ENCODE data around the gene DENND4A. TPM values are rescaled to one million over a fixed set of nuclear protein-coding genes. Genes with fewer than 3 reads are reported as not detected.
A peak's percentile ranks its signal among the peaks of the same experiment; 100 is the strongest.

Gene DENND4A
- total RNA-seq, 1 experiment from 2014 or later: 6.2 TPM

- no peak for ATAC-seq
- no TSS peak for BruUV-seq (replicated peaks)
- CTCF ChIA-PET: no interaction called here
- Histone ChIP-seq H3K9me3 (ENCODE audit: low read length) (no peaks in the 10 kb centered on the region), H3K36me3 (ENCODE audit: low read depth, low read length) (no peaks in the 10 kb centered on the region), H3K4me3 (ENCODE audit: low read length) (no peak overlapping the region), H3K4me1 (ENCODE audit: insufficient read depth, low read length) (peaks cover 18% of the 10 kb centered on the region), H3F3A (ENCODE audit: low read length, unreplicated experiment) (no peaks in the 10 kb centered on the region), H2AFZ (ENCODE audit: low read length) (no peak overlapping the region), H3K27me3 (ENCODE audit: low read length) (no peaks in the 10 kb centered on the region), H4K20me1 (ENCODE audit: low read length) (no peaks in the 10 kb centered on the region), H3K9me2 (replicated peaks; ENCODE audit: low read length) (no peaks in the 10 kb centered on the region), H3K4me2 (ENCODE audit: low read length) (no peak overlapping the region), H3K27ac (ENCODE audit: low read length) (no peak overlapping the region), H3K9ac (ENCODE audit: low read length) (no peak overlapping the region), H3K79me2 (ENCODE audit: low read length) (no peaks in the 10 kb centered on the region)
- intact Hi-C loops (cut with micrococcal nuclease): no loop called here
- TF ChIP-seq CTCF (conservative IDR thresholded peaks at IDR 0.05; ENCODE audit: low read depth, low read length) (peak; percentile 56), EZH2phosphoT487 (IDR thresholded peaks at IDR 0.05; ENCODE audit: borderline replicate concordance, low read length) (no peak)
- no peak for DNase-seq
- POLR2A ChIA-PET (ENCODE audit: unreplicated experiment): no interaction called here
Measured at GRCh38 chr15:65836665-65837064, 44.6 kb upstream of the DENND4A start.

DNA sequence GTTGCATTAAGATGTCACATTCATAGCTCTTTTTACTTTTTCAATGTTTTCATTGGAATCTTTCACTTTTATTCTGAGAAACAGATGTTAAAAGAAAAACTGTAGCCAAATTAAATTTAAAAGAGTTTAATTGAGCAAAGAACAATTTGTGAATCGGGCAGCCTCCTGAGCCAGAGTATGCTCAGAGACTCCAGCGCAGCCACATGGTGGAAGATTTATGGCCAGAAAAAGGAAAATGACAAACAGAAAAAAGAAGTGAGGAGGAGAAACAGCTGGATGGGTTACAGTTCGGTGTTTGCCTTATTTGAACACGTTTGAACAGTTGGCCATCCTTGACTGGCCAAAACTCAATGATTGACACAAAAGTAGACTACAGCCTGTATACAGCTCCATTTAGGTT lies 43.4 kb upstream of the DENND4A start:
- Histone ChIP-seq H3K27me3 (ENCODE audit: low read length) (no peaks in the 10 kb centered on the region), H3K9me2 (replicated peaks; ENCODE audit: low read length) (no peaks in the 10 kb centered on the region), H3K9me3 (ENCODE audit: low read length) (no peaks in the 10 kb centered on the region), H3K36me3 (ENCODE audit: low read depth, low read length) (no peaks in the 10 kb centered on the region), H4K20me1 (ENCODE audit: low read length) (no peaks in the 10 kb centered on the region), H3K79me2 (ENCODE audit: low read length) (no peaks in the 10 kb centered on the region), H3F3A (ENCODE audit: low read length, unreplicated experiment) (no peaks in the 10 kb centered on the region), H3K4me2 (ENCODE audit: low read length) (no peak overlapping the region), H2AFZ (ENCODE audit: low read length) (no peak overlapping the region), H3K9ac (ENCODE audit: low read length) (no peak overlapping the region), H3K4me1 (ENCODE audit: insufficient read depth, low read length) (peaks cover 18% of the 10 kb centered on the region), H3K4me3 (ENCODE audit: low read length) (no peak overlapping the region), H3K27ac (ENCODE audit: low read length) (no peak overlapping the region)
- ATAC-seq: no peak
- CTCF ChIA-PET: no interaction called here
- intact Hi-C loops (cut with micrococcal nuclease): no loop called here
- no TSS peak for BruUV-seq (replicated peaks)
- TF ChIP-seq EZH2phosphoT487 (IDR thresholded peaks at IDR 0.05; ENCODE audit: borderline replicate concordance, low read length) (no peak), EZH2 (IDR thresholded peaks at IDR 0.05; ENCODE audit: low read length, unreplicated experiment) (no peak), CTCF (conservative IDR thresholded peaks at IDR 0.05; ENCODE audit: low read depth, low read length) (no peak)
- DNase-seq: no peak
- POLR2A ChIA-PET (ENCODE audit: unreplicated experiment): no interaction called here

DNA sequence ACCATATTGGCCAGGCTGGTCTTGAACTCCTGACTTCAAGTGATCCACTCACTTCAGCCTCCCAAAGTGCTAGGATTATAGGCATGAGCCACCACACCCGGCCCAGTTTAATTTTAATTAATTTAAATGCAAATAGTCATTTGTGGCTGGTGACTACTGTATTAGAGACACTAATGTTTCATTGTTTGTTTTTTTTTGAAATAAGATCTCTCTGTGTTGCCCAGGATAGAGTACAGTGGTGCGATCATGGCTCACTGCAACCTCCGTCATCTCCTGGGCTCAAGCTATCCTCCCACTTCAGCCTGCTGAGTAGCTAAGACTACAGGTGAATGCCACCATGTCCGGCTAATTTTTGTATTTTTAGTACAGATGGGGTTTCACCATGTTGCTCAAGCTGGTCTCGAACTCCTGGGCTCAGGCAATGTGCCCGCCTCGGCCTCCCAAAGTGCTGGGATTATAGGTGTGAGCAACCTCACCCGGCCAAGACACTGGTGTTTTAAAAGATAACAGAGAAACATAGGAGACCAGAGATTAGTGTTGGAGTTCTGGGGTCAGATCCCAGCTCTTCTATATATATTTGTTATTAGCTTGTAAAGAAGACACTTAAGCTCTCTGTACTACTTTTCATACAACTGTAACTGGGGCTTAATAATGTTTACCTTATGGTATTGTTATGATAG lies 42.6 kb upstream of the DENND4A start:
- no peaks in the 10 kb centered on the region for H4K20me1 ChIP-seq (ENCODE audit: low read length)
- no peaks in the 10 kb centered on the region for H3K9me3 ChIP-seq (ENCODE audit: low read length)
- intact Hi-C loops (cut with micrococcal nuclease): no loop called here
- no peak overlapping the region for H2AFZ ChIP-seq (ENCODE audit: low read length)
- H3K79me2 ChIP-seq (ENCODE audit: low read length): no peaks in the 10 kb centered on the region
- POLR2A ChIA-PET (ENCODE audit: unreplicated experiment): no interaction called here
- H3K4me2 ChIP-seq (ENCODE audit: low read length): no peak overlapping the region
- CTCF ChIA-PET: no interaction called here
- H3K9me2 ChIP-seq (replicated peaks; ENCODE audit: low read length): no peaks in the 10 kb centered on the region
- TF ChIP-seq CTCF (conservative IDR thresholded peaks at IDR 0.05; ENCODE audit: low read depth, low read length) (no peak), EZH2phosphoT487 (IDR thresholded peaks at IDR 0.05; ENCODE audit: borderline replicate concordance, low read length) (no peak), EZH2 (IDR thresholded peaks at IDR 0.05; ENCODE audit: low read length, unreplicated experiment) (no peak)
- H3K4me1 ChIP-seq (ENCODE audit: insufficient read depth, low read length): peaks cover 18% of the 10 kb centered on the region
- H3K27me3 ChIP-seq (ENCODE audit: low read length): no peaks in the 10 kb centered on the region
- ATAC-seq: no peak
- no peak overlapping the region for H3K9ac ChIP-seq (ENCODE audit: low read length)
- H3K4me3 ChIP-seq (ENCODE audit: low read length): no peak overlapping the region
- no peaks in the 10 kb centered on the region for H3F3A ChIP-seq (ENCODE audit: low read length, unreplicated experiment)
- no peak for DNase-seq
- H3K36me3 ChIP-seq (ENCODE audit: low read depth, low read length): no peaks in the 10 kb centered on the region
- no peak overlapping the region for H3K27ac ChIP-seq (ENCODE audit: low read length)
- no TSS peak for BruUV-seq (replicated peaks)
